HK-2 (cell line): ENCODE results near the gene LPP.

Source experiments
- DNase-seq: peaks from one replicate; pipeline ENCODE4 v3.0.0-alpha.2; 2018; ENCODE audit not compliant: unreplicated experiment

Gene LPP

DNA sequence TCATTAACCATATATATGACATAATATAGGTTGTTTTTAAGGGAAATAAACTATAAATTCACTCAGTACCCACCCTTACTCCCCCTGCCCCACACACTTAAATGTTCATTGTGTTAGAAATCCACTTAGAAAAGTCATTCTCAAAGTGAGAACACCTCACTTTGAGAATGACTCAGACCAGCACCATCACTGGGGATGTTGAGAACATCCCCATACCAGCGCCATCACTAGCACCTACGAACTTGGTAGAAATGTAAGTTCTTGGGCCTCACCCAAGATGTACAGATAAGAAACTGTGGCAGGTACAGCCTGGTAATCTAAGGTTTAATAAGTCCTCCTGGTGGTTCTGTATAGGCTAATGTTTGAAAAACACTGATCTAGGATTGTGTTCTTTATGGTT, 362.6 kb downstream of the LPP start:
- no peak for DNase-seq

DNA sequence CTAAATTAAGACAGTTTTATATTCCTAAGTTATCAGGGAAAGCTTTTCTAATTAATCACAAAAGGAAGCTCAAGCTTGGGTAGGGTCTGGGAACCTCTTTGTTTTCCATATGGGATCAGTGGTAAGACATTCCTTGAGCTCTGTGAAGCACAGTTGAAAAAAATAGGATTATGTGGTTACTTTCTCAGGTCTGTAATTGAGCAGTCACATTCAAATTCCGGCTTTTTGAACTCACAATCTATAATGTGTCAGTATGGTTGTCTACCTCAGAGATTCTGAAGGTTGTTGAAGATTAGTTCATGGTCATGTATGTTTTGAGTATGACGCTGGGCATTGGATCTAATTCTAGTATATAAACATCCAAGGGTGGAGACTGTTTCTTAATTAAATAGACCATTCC, 364.5 kb downstream of the LPP start:
- no peak for DNase-seq

GRCh38 chr3:188518835-188519452, 365.0 kb downstream of the LPP start:
- no peak for DNase-seq

GRCh38 chr3:188520466-188520865, 366.5 kb downstream of the LPP start:
- DNase-seq = no peak

DNA sequence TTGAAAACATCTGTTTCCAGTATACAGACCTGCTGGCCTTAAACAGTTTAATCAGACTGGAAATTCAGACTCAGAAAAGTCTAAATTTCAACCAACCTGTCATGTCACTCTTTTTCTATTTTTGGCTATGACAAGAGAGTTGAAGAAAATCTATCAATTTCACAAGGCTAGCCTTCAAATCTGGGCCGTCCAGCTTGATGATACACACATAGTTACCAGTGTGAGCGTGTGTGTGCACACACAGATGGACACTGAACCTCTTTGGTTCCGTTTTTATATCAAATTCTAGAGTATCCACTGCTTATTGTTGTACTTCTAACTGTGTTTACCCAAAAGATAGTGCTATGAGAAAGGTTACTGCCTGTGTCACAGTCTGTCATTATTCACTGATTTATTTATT, 368.2 kb downstream of the LPP start:
- DNase-seq = no peak

DNA sequence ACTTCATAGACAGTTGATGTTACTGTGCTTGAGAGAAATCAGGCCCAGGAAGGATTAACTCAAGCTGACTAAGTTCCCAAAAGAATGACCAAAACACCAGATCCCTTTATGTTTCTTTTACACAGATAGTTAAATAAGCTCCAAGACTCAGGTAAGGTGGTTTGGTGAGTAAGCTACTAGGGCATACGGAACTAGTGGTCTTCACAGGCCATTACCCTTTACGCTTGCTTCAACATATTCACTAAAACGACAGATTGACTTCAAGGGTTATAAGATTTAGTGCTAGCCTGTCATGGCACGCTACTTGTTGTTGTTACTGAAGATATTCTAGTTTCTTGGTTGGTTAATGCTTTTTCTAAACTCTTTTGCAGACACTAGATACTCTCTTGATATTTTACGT, 369.3 kb downstream of the LPP start:
- DNase-seq = no peak

DNA sequence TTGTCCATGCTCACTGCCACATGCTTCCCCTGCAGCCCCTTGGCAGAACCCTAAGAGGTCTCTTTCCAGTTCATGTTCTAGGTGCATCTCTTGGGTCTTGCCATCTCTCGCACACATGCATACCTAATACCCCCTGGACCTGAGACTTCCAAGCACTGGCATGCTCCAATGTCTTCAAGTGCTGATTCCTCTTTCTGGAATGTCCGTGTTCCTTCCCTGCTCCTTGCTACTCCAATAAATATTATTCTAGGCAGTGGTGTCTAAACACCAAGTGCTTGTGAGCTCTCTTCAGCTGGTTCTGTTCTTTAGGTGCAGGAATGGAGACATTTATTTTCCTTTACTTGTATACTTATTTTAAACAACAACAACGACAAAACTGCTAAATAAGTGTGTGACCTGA, 370.1 kb downstream of the LPP start:
- DNase-seq = no peak

DNA sequence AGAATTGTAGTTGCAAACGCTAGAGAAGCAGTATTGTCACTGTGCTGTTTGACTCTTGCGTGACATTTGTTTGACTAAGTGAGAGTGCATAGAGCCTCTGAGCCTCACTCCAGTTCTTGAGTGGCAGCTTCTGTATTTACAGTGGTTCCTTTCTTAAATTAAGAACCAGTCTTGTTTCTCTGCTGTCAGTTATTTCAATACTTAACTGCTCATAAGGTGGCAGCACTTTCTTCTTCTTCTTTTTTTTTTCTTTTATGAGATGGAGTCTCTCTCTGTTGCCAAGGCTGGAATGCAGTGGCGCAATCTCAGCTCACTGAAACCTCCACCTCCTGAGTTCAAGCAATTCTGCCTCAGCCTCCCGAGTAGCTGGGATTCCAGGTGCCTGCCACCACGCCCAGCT, 372.1 kb downstream of the LPP start:
- no peak for DNase-seq

DNA sequence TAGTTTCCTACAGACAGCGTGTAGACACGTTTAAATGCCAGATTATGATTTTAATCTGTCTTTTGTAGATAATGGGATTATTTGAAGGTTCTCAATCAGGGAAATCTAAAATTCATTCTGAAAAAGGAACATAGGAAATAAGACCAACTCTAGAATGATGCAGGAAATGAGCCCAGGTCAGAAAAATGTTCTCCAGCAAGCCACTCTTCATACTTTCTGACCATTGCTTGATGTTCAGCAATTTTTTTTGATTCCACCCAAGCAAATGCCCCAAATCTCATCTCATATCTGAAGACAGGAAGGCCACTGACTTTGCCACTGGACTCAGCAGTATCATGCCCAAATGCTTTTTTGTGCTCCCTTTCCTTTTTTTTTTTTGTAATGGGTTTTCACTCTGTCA, 373.4 kb downstream of the LPP start:
- no peak for DNase-seq

DNA sequence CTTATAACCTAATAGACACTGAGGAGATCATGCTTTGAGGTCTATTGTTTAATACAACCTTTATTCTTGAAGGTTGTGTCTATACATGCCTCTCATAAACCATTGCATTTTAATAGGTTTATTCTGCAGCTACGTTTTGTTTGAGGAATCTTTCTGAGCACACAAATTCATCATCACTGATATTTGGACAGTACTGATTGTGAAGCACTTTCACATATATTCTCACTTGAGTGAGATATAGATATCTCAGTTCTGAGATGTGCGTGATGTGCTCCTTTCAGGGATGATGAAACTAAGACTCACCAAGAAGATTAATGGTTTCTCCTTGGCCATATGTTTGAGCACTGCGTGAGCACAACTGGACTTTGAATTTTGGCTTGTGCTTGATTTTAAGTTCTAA, 374.4 kb downstream of the LPP start:
- DNase-seq = no peak

- no peak for DNase-seq
Observed at GRCh38 chr3:188529228-188529627, 375.3 kb downstream of the LPP start.

GRCh38 chr3:188530226-188530625, 376.3 kb downstream of the LPP start:
- no peak for DNase-seq

DNA sequence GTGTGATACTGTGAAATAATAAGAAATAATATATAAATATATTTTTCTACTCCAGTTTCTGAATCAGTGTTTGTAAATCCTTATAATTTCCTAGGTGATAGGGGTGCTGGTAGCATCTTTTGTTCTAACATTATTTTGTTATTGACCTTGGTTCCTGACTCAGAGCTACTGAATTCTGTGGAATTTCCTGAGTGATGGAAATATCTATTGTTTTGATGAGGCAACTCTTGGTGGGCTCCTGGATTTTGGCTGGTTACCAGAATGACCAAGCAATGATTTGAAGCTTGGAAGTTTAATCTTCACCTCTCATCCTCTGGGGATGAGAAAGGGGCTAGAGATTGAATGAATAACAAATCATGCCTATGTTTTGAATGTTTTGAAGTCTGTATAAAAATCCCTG, 377.3 kb downstream of the LPP start:
- no peak for DNase-seq

GRCh38 chr3:188533172-188533571, 379.2 kb downstream of the LPP start:
- no peak for DNase-seq

DNA sequence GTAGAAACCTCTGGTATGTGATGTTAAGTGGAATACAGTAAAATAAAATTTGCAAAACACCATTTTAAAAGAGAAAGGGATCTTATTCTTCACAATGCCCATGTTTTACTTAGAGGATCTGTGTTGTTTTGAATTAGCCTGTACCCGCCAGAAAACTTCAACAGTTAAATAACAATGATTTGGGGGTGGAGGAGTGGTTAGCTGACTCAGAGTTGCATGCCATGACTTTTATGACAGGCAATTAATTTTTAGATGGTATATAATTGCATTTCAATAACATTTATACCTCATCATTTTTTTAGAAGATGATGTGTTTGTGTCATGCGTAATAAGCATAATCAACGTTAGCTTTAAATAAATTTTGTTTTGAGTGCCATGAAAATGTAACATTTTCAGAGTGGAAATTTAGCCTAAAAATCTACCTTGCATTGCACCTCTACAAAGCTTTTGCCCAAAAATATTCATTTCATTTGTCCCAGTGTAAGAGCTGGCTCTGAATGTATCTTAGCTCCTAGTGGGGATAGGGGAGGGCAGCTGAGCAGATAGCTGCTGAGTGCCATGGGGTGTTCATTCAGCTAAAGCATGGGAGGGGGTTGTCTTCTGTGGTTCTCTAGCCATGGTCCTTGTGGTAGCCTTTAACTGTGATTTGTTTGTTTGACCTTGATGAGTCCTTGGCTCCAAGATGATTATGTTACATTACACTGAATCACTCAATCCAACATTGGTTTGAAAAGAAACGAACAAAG, 379.8 kb downstream of the LPP start:
- no peak for DNase-seq

DNA sequence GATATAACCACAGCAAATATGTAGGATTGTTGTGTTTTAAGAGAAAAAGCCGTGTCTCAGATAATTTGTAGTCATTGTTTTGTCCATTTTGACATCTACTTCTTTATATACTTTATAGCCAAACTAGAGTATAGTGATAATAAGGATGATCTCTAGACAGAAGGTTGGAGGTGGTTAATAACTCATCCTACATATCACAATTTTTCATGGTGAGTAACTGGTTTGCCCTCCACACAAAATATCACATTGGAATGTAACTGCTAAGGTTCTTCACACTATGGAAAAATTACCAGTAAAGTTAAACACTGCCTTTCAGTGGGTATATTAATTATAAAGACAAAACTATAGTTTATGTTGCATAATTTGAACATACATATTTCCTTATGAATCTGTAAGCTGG, 380.7 kb downstream of the LPP start:
- no peak for DNase-seq

DNA sequence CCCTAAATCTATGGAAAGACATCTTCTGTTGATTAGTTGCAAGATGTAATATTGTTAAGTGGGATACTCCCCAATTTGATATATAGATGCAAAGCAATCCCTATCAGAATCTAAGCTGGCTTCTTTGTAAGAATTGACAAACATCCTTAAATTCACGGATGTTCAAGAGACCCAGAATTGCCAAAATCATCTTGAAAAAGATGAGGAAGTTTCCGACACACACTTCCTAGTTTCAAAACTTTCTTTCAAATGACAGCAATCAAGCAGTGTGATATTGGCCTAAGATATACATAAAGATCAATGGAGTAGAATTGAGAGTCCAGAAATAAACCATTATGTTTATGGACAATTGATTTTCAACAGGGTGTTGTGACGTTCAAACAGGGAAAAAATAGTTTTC, 383.6 kb downstream of the LPP start:
- no peak for DNase-seq

DNA sequence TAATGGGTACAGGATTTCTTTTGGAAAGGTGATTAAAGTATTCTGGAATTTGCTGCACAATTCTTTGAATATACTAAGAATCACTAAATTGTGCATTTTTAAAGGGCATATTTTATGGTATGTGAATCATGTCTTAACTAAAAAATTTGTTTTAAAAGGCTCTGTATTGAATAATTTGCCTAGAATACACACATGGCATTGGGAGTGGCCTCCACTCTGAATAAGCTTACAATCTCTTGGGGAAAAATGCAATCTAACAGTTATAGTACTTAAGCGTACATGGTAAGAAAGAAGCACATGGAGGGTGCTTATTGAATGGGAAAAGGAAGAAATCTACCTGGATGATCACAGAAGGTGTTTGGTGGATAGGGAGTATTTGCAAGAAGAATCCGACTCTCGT, 385.1 kb downstream of the LPP start:
- DNase-seq = no peak

GRCh38 chr3:188539631-188540194, 385.8 kb downstream of the LPP start:
- no peak for DNase-seq

DNA sequence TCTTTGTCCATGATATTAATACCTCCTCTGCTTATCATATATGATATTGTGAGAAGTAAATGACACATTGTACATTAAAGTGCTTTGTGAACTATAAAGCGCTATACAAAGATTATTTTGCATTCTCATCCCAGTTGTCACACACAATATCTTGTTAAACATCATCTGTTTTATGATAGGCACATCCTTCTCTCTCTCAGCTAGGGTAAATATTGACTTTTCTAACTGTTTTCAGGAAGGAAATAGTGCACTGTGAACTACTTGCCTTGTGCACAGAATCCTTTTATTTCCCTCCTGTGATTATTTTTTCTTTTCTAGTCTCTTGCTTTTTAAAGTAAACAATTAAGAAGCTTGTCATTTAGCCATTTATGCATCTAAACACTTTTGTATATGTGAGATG, 388.2 kb downstream of the LPP start:
- no peak for DNase-seq

DNA sequence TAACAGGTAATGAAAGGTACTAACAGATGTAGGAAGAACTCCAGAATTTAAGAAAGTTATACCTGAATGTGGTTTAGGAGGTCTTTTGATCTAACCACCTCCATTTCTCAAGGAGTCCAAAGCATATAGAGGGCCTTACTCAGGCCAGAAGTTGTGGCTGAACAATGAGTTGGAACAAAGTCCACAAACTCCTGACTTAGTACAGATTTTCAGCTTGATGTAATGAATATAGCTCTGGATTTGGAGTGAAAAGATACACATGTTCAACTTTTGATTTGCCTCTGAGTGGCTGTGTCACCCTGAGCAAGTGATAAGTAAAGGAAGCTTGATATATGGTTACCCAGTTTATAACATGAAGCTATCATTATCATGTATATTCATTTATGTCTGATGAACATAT, 390.1 kb downstream of the LPP start:
- no peak for DNase-seq

GRCh38 chr3:188546835-188547670, 393.1 kb downstream of the LPP start:
- DNase-seq = no peak

GRCh38 chr3:188553569-188553968, 399.6 kb downstream of the LPP start:
- no peak for DNase-seq
